Measurements from ENCODE around the gene CFAP45.

The CFAP45 gene

DNA sequence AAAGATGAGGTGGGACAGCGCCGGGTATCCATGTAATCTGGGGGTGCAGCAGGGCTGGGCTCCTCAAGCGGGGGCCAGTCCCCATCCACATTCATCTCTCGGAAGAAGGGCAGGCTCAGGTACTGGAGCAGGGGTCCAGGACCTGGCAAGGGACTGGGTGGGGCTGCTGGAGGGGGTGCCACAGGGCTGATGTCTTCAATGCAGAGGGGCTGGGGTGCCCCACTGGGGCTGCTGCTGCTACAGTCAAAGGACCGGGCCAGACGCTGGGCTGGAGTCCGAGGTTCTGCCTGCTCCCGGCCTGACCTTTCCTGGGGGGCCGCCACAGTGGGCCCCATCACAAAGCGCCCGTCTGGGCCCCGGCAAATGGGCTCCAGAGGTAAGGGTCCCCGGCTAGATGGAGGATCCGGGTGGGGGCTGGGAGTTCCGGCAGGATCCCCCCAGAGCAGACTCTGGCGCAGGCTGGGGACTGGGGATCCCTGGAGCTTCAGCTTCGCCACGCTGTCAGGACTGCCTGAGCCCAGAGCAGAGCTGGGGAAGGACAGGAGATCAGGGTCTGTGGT, 28.6 kb upstream of the CFAP45 start:
- H3K9me3 ChIP-seq (ENCODE audit: control insufficient read depth, insufficient read depth, low read depth, low read length): no peaks in the 10 kb centered on the region
- no peak overlapping the region; the same call in 1 of the 2 replicates for H3K27ac ChIP-seq (ENCODE audit: low read depth, low read length)
- peaks cover 24% of the 10 kb centered on the region for H3K4me1 ChIP-seq (ENCODE audit: control insufficient read depth, insufficient read depth, low read length)
- H3K9ac ChIP-seq (ENCODE audit: low read length): peak overlapping the region; percentile 44
- H3K36me3 ChIP-seq (ENCODE audit: control insufficient read depth, insufficient read depth, low read length): peaks cover 7% of the 10 kb centered on the region; the same call in 1 of the 2 replicates
- peak overlapping the region; percentile 51; the same call in 1 of the 2 replicates for H3K4me3 ChIP-seq (ENCODE audit: low read depth, low read length)
- H3K27me3 ChIP-seq (ENCODE audit: control insufficient read depth, insufficient read depth, low read length): no peaks in the 10 kb centered on the region

DNA sequence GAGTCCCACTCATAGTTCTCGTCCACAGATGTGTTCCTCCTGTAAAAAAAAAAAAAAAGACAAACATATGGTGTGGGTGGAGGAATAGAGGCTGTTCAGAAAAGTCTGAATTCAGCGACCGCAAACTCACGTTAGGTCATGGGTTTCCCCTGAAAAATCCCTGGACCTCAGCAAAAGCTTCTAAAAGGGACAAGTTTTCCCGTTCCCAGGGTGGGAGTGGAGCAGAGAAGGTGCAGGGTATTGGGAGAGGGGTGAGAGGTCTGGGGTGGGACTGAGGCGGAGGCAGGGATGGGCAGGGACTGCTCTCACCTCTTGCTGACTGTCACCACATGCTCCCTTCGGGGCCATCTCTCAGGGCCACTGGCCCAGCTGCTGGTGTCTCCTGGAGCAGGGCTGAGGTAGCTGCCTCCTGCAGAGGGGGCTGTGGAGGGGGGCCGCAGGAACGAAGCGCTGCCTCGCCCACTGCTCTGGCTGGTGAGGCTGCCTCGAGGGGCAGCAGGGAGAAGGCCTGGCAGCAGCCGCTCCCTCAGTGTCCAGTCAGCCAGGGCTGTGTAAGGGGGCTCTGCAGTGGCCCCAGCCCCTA, 28.0 kb upstream of the CFAP45 start:
- Histone ChIP-seq H3K9me3 (ENCODE audit: control insufficient read depth, insufficient read depth, low read depth, low read length) (no peaks in the 10 kb centered on the region), H3K27ac (ENCODE audit: low read depth, low read length) (no peak overlapping the region)

DNA sequence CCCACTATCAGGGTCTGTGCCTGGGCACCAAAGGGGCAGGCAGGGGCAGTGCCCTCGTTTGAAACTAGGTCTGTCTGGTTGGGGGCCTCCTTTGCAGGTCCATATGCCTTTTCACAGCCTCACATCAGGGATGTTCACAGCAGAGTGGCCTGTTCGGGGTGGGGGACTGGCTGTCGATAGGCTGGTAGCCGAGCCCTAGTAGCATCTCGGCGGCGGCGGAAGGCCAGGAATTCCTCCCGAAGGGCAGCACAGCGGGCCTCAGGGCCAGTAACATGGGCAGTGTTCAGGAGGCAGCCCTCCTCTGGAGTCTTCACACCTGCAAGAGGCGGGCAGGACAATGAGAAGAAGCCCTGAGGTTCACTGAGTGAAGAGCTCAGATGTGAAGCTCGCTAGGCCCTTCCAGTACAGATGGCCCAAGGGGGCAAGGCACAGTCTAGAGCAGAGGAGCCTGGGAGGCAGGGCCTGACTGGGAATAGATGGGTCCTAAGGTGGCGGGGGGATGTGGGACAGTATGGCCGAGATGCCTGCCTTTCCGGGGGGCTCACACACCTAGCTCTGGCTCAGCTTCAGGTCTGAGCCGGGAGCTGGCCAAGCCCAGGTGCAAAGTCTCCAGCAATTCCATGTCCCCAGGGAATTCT, 27.4 kb upstream of the CFAP45 start:
- Histone ChIP-seq H3K9ac (ENCODE audit: low read length) (no peak overlapping the region), H3K9me3 (ENCODE audit: control insufficient read depth, insufficient read depth, low read depth, low read length) (no peaks in the 10 kb centered on the region), H3K4me3 (ENCODE audit: low read depth, low read length) (no peak overlapping the region), H3K4me1 (ENCODE audit: control insufficient read depth, insufficient read depth, low read length) (peaks cover 36% of the 10 kb centered on the region), H3K27ac (ENCODE audit: low read depth, low read length) (no peak overlapping the region), H3K27me3 (ENCODE audit: control insufficient read depth, insufficient read depth, low read length) (no peaks in the 10 kb centered on the region), H3K36me3 (ENCODE audit: control insufficient read depth, insufficient read depth, low read length) (peaks cover 7% of the 10 kb centered on the region; the same call in 1 of the 2 replicates)

More for the DNA sequence above, 28.0 kb upstream of the CFAP45 start:
- Histone ChIP-seq H3K9ac (ENCODE audit: low read length) (no peak overlapping the region), H3K27me3 (ENCODE audit: control insufficient read depth, insufficient read depth, low read length) (no peaks in the 10 kb centered on the region), H3K36me3 (ENCODE audit: control insufficient read depth, insufficient read depth, low read length) (peaks cover 7% of the 10 kb centered on the region; the same call in 1 of the 2 replicates), H3K4me3 (ENCODE audit: low read depth, low read length) (no peak overlapping the region), H3K4me1 (ENCODE audit: control insufficient read depth, insufficient read depth, low read length) (peaks cover 30% of the 10 kb centered on the region)

DNA sequence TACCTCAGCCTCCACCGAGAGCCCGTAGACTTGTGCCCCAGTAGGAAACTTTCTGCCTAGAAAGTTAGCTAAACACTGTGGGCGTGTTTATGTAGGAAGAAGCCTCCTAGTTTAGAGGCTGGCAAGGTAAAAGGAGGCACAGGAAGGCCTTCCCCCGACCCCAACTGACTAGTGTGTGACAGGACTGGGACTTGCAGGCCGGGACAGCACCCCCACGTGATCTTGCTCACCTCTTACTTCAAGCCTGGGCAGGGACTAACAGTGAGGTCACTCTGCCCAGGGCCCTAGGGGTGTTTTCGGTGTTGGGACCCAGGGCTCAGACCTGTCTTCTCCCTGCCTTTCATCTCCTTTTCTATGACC, 25.7 kb upstream of the CFAP45 start:
- Histone ChIP-seq H3K4me1 (ENCODE audit: control insufficient read depth, insufficient read depth, low read length) (peaks cover 48% of the 10 kb centered on the region), H3K27ac (ENCODE audit: low read depth, low read length) (no peak overlapping the region), H3K27me3 (ENCODE audit: control insufficient read depth, insufficient read depth, low read length) (no peaks in the 10 kb centered on the region), H3K4me3 (ENCODE audit: low read depth, low read length) (peak overlapping the region; percentile 88), H3K36me3 (ENCODE audit: control insufficient read depth, insufficient read depth, low read length) (peaks cover 9% of the 10 kb centered on the region), H3K9ac (ENCODE audit: low read length) (peak overlapping the region; percentile 95), H3K9me3 (ENCODE audit: control insufficient read depth, insufficient read depth, low read depth, low read length) (no peaks in the 10 kb centered on the region)

DNA sequence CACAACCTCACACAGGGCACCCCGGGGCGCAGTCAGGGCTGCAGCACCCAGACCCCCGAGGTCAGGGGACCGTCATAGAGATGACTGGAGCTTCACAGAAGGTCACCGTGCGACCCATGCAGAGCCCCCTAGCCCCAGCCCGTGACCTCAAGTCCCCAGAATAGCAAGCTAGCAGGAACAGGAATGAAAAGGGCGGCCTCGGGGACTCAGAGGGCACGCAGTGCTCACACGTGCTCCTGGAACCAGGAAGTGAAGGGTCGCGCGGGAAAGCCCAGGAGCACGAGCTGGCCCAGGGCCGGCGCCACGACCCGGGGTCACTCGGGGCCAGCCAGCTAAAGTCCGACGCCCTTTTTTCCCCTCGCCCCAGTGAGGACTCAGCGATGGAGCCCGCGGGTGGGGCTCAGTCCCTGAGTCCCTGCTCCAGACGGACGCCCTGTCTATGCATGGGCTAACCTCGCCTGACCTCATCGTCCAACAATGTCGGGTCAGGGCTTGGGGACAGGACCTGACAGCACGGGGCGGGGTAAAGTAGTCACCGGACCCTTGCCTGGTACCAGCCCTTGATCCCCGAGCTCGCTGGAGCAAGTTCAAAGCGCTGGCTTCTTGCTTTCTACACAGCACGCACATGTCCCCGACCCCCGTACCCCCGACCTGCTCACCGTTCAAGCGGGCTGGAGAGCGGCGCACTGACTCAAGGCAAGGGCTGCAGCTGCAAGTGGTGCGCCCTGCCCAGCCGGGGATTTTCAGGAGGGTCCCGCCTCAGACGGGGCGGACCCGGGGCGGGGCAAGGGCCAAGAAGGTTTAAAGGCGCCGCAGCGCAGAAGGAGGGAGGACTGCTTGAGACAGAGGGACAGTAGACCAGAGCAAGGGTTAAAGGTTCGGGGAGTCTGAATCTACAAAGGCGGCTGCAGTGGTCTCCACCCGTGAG, 25.1 kb upstream of the CFAP45 start, which contains the start of gene TAGLN2:
TSS of gene TAGLN2 (minus strand) at position 717 of the 928 bp plus-strand sequence. CDS start 4,998 bp downstream, outside the sequence.
- Histone ChIP-seq H3K9me3 (ENCODE audit: control insufficient read depth, insufficient read depth, low read depth, low read length) (no peaks in the 10 kb centered on the region), H3K4me3 (ENCODE audit: low read depth, low read length) (peak within 1 kb of the TSS; percentile 88), H3K27ac (ENCODE audit: low read depth, low read length) (peak within 1 kb of the TSS; percentile 90; the same call in 1 of the 2 replicates), H3K27me3 (ENCODE audit: control insufficient read depth, insufficient read depth, low read length) (no peaks in the 10 kb centered on the region), H3K4me1 (ENCODE audit: control insufficient read depth, insufficient read depth, low read length) (peaks cover 43% of the 10 kb centered on the region), H3K36me3 (ENCODE audit: control insufficient read depth, insufficient read depth, low read length) (peaks cover 15% of the 10 kb centered on the region), H3K9ac (ENCODE audit: low read length) (peak within 1 kb of the TSS; percentile 95)

DNA sequence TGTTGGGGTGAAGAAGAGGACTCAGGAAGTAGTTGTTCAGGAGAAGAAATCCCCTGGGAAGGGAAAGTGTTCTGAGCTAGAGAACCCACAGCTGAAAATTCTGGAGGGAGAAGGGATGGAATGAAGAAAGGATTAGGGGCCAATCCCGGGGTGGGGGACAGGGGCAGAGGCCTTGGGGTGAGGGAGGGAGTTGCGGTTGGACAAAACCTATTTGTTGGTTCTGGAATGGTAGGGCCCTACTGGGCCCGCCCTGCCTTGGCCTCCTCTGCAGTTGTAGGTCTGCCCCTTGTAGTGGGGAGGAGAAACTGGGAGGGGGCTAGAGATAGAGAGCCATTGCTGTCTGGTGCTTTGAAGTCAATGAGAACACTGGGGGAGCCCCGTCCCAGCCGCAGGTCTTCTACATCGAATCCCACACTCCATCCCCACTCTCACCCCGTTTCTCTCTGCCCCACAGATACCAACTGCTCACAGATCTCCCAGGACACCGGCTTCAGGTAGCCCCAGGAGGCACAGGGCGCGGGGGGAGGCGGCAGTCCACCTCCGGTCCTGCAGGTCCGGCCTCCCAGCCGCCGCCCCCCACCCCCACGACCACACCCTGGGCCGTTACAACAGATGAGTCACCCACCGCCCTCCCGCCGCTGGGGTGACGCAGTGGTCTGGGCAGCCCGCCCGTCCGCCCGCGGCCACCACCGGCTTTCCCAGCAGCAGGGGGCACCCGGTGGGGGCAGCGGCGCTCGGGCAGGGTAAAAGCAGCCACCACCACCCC, 24.2 kb upstream of the CFAP45 start:
- H3K27ac ChIP-seq (ENCODE audit: low read depth, low read length): peak overlapping the region; percentile 90; the same call in 1 of the 2 replicates
- H3K27me3 ChIP-seq (ENCODE audit: control insufficient read depth, insufficient read depth, low read length): no peaks in the 10 kb centered on the region
- H3K4me3 ChIP-seq (ENCODE audit: low read depth, low read length): peak overlapping the region; percentile 88
- no peaks in the 10 kb centered on the region for H3K9me3 ChIP-seq (ENCODE audit: control insufficient read depth, insufficient read depth, low read depth, low read length)
- peaks cover 24% of the 10 kb centered on the region for H3K36me3 ChIP-seq (ENCODE audit: control insufficient read depth, insufficient read depth, low read length)
- peaks cover 39% of the 10 kb centered on the region for H3K4me1 ChIP-seq (ENCODE audit: control insufficient read depth, insufficient read depth, low read length)
- H3K9ac ChIP-seq (ENCODE audit: low read length): peak overlapping the region; percentile 95

DNA sequence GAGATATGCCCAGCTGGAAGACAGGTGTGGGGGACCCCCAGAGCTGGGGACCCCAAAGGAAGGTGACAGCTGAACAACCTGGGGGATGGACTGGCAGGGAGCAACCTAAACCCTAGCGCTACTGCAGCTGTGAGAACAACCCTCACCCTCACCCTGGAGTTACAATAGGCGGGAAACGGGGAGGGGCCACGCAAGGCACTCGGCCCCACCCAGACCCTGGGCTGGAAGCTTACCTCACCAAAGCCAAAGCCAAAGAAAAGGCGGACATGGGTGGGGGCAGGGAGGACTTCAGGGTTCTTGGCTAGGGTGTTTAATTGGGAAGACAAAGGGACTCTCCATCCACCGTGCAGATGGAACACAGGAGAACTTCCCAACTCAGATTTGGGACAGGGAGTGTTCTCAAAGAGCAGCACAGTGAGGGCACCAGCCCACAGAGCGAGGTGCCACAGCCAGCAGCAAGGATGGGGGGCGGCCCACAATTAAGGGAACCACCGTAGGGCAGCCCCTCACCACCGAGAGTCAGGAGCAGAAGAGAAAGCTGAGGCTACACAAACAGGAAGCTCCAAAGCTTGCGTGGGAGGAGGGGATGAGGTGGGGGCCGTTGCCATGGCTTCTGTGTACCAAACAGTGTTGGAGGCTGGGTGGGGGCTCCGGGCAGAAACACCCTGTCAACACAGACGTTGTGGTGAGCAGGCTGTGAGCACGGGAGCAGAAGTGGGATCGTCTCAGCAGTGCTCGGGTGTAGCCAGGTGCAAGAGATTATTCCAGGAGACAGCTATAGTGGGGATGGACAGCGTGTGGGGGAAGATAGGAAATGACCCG, 23.4 kb upstream of the CFAP45 start:
- Histone ChIP-seq H3K27ac (ENCODE audit: low read depth, low read length) (peak overlapping the region; percentile 90; the same call in 1 of the 2 replicates), H3K4me1 (ENCODE audit: control insufficient read depth, insufficient read depth, low read length) (peaks cover 34% of the 10 kb centered on the region), H3K9me3 (ENCODE audit: control insufficient read depth, insufficient read depth, low read depth, low read length) (no peaks in the 10 kb centered on the region), H3K27me3 (ENCODE audit: control insufficient read depth, insufficient read depth, low read length) (no peaks in the 10 kb centered on the region), H3K4me3 (ENCODE audit: low read depth, low read length) (peak overlapping the region; percentile 88), H3K9ac (ENCODE audit: low read length) (peak overlapping the region; percentile 95), H3K36me3 (ENCODE audit: control insufficient read depth, insufficient read depth, low read length) (peaks cover 32% of the 10 kb centered on the region)

DNA sequence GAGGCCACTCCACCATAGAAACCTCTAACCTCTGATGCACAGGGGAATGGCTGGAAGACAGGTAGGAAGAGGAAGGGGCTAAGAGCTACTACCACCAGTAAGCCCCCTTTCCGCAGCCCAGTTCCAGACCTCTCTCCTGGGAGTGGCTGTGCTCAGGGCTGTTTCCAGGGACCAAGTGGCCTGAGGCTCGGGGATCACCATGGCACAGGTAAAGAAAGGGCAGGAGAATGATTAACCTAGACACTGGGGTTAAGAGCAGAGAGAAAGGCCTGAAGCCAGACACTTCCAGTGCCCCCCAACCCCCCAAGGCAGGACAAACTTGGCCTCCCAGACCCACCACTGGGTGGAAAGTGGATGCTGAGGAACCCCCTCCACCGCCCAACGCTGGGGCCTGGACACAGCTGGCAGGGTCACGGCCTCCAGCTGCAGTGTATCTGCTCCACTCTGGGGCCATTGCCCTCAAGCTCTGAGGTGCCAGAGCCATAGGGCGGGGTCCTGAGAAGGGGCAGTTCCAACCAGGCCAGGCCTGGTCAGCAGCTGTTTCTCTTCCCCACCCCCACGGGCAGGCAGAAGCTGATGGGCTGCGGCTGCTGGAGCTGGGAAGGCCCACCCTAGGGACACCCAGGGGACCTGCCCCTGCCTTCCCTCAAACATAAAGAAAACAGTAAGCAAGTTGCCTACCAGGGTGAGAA, 22.7 kb upstream of the CFAP45 start:
- H3K36me3 ChIP-seq (ENCODE audit: control insufficient read depth, insufficient read depth, low read length): peaks cover 35% of the 10 kb centered on the region
- H3K4me1 ChIP-seq (ENCODE audit: control insufficient read depth, insufficient read depth, low read length): peaks cover 38% of the 10 kb centered on the region
- H3K27me3 ChIP-seq (ENCODE audit: control insufficient read depth, insufficient read depth, low read length): no peaks in the 10 kb centered on the region
- H3K27ac ChIP-seq (ENCODE audit: low read depth, low read length): peak overlapping the region; percentile 60; the same call in 1 of the 2 replicates
- peak overlapping the region; percentile 88 for H3K4me3 ChIP-seq (ENCODE audit: low read depth, low read length)
- H3K9ac ChIP-seq (ENCODE audit: low read length): peak overlapping the region; percentile 95
- no peaks in the 10 kb centered on the region for H3K9me3 ChIP-seq (ENCODE audit: control insufficient read depth, insufficient read depth, low read depth, low read length)

DNA sequence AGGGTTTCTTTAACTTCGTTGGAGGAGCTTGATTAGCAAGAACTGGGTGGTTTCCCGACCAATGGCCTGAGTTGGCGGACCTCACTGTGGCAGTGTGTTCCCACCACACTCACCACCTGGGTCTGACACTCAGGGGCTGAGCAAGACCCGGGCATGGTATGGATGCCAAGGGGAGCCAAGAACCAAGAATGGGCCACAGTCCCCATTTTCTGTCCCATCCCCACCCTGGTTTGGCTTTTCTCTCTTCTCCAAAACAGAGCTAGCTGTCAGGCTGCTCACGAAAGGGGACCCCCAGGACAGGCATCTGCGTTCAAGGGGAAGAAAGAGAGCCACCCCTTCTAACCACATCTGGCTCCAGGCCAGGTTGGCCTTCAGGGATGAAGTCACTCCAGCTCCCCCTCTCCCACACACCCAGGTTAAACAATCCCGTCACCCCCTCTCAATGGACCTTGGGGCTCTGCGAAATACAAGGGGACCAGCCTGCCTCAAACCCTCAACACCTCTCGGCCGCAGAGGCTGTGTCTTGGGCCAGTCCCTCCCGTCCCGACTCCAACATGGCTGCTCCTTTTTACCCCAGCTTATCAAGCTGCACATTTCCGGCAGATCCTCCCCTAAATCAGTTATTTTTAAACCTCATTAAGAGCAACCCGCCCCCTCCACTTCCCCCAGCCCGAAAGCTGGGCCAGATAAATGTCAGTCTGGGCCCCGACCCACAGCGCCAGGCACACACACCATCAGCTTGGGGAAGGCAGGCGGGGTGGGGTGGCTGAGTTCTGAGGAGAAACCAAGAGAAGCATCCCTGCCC, 21.9 kb upstream of the CFAP45 start:
- peaks cover 42% of the 10 kb centered on the region for H3K4me1 ChIP-seq (ENCODE audit: control insufficient read depth, insufficient read depth, low read length)
- H3K9ac ChIP-seq (ENCODE audit: low read length): peak overlapping the region; percentile 95
- peaks cover 36% of the 10 kb centered on the region for H3K36me3 ChIP-seq (ENCODE audit: control insufficient read depth, insufficient read depth, low read length)
- H3K27me3 ChIP-seq (ENCODE audit: control insufficient read depth, insufficient read depth, low read length): no peaks in the 10 kb centered on the region
- peak overlapping the region; percentile 88; the same call in 1 of the 2 replicates for H3K4me3 ChIP-seq (ENCODE audit: low read depth, low read length)
- H3K27ac ChIP-seq (ENCODE audit: low read depth, low read length): no peak overlapping the region; the same call in 1 of the 2 replicates
- H3K9me3 ChIP-seq (ENCODE audit: control insufficient read depth, insufficient read depth, low read depth, low read length): no peaks in the 10 kb centered on the region
